Testis (tissue), 3 donors: Measurements from ENCODE around the gene PCGF1. TPM values are rescaled to one million over a fixed set of nuclear protein-coding genes. Genes with fewer than 3 reads are reported as not detected.

ENCODE experiments used
- DNase-seq: peaks from one replicate; pipeline ENCODE4 v3.0.0-alpha.2; 2019
- H3K27ac ChIP-seq, 2 donors: fragments of 200-600 bp; sonication (generic); one replicate each; pipeline ENCODE4 v1.5.1; 2019
- H3K27me3 ChIP-seq: fragments of 200-600 bp; sonication (generic); one replicate; pipeline ENCODE4 v1.5.1; 2019
- H3K36me3 ChIP-seq: fragments of 200-600 bp; sonication (generic); one replicate; pipeline ENCODE4 v1.5.1; 2017; ENCODE audit warnings: low read depth; ENCODE audit errors: missing control alignments
- H3K4me1 ChIP-seq: fragments of 200-600 bp; sonication (generic); one replicate; pipeline ENCODE4 v1.5.1; 2019
- H3K4me3 ChIP-seq, 2 donors: fragments of 200-600 bp; sonication (generic); one replicate each; pipeline ENCODE4 v1.5.1; 2017 to 2019
- H3K9me3 ChIP-seq: fragments of 200-600 bp; sonication (generic); one replicate; pipeline ENCODE4 v1.5.1; 2017
- POLR2A ChIP-seq: fragments of 450-650 bp; IDR thresholded peaks from one replicate; pipeline ENCODE4 v1.6.1; 2017; ENCODE audit warnings: antibody characterized with exemption, mild to moderate bottlenecking, moderate library complexity
- WGBS, 2 donors: methylation state at CpG; one replicate each; pipeline ENCODE4 v1.1.5; 2018; 5-methylcytosine and 5-hydroxymethylcytosine counted together
- intact Hi-C: fragments of 100-400 bp; cut with DNase I; formaldehyde crosslinking; loops from one replicate; pipeline ENCODE4 v1.15.1; 2023; ENCODE audit warnings: low total_unique reads
- polyA plus RNA-seq: library from polyadenylated mRNA; stranded (reverse); fragments of 350-450 nt; fragmentation: Illumina TruSeq; extraction: RNeasy Lipid Tissue Mini Kit (QIAGEN cat#74804); gene quantifications from one replicate; pipeline ENCODE4 v1.2.3, GENCODE V29; 2014; ENCODE audit warnings: low read depth, low replicate concordance; ENCODE audit not compliant: insufficient read depth
- total RNA-seq, 2 donors: library from RNA; depleted of rRNA; stranded (reverse); fragments of >200 nt; gene quantifications; one replicate each; pipeline ENCODE4 v1.2.3, GENCODE V29; 2016
- TF ChIP-seq, protein P1 (sequence below), 3 experiments: fragments of 450-650 bp in 2 of 3; fragments of 200-600 bp in 1 of 3; sonication (generic) in 1 of 3; IDR thresholded peaks; one replicate each; pipeline ENCODE4 v1.5.1; 2016 to 2019; ENCODE audit warnings: antibody characterized with exemption in 3 of 3, mild to moderate bottlenecking in 2 of 3, moderate library complexity in 1 of 3

PCGF1 gene
- total and polyA plus RNA-seq, 3 donors from 2014 or later = 17.0 to 25.3 (median 20.1) TPM

DNA sequence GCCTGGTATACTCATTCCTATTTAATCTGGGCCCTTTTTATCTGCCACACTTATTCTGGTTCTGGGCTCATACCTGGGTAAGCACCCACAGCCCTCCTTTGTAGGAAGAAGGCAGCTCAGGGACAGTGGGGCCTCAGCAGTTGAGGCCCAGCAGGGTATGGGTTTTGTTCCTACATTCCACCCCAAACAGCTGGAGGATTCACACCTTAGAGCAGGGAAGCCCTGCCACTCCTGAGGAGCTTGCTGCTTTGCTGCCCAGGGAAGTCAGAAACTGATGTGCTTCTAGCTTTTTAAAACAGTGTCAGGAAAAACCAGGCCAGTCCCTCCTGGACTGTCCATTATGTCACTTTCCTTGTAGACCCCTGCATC is 6.9 kb downstream of the PCGF1 start:
- TF ChIP-seq POLR2A = no peak
- TF ChIP-seq, protein P1, sequence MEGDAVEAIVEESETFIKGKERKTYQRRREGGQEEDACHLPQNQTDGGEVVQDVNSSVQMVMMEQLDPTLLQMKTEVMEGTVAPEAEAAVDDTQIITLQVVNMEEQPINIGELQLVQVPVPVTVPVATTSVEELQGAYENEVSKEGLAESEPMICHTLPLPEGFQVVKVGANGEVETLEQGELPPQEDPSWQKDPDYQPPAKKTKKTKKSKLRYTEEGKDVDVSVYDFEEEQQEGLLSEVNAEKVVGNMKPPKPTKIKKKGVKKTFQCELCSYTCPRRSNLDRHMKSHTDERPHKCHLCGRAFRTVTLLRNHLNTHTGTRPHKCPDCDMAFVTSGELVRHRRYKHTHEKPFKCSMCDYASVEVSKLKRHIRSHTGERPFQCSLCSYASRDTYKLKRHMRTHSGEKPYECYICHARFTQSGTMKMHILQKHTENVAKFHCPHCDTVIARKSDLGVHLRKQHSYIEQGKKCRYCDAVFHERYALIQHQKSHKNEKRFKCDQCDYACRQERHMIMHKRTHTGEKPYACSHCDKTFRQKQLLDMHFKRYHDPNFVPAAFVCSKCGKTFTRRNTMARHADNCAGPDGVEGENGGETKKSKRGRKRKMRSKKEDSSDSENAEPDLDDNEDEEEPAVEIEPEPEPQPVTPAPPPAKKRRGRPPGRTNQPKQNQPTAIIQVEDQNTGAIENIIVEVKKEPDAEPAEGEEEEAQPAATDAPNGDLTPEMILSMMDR (IDR thresholded peaks at IDR 0.05) = no peak
- peaks cover 4% of the 10 kb centered on the region for H3K36me3 ChIP-seq
- H3K4me3 ChIP-seq = no peak overlapping the region
- no peak overlapping the region for H3K27ac ChIP-seq
- DNase-seq = no peak
- H3K4me1 ChIP-seq = peaks cover 18% of the 10 kb centered on the region
- H3K9me3 ChIP-seq = no peaks in the 10 kb centered on the region
- H3K27me3 ChIP-seq = no peaks in the 10 kb centered on the region
- intact Hi-C loops = no loop called here

DNA sequence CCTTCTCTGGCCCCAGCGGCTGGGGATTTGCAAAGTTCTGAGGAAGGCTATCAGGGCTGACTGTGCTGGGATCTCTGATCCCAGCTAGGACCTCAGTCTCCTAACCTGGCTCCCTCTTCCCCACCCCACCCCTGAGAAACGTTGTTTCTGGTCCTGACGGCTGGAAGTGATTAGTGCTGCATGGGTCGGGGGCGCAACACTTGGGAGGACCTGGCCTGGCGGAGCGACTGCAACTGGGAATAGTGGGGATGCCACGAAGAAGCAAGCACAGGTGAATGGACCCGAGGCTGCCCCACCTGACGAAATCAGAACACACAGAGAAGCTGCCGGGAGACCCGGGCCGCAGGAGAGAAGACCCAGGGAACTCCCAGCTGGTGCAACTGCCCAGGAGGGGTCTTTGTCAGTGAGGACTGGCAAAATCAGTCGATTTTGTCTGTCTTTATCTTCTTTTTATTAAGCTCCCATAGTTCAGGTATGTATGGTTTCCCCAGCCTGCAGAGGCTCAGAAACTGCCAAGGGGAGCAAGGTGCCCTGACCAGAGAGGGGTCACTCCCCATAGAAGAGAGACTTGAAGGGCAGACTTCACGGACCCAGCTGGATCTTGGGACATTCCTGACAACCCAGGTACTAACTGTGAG is 7.4 kb downstream of the PCGF1 start:
- TF ChIP-seq, protein P1 (IDR thresholded peaks at IDR 0.05) = no peak
- no peak for TF ChIP-seq POLR2A
- no peak overlapping the region for H3K4me3 ChIP-seq
- H3K4me1 ChIP-seq = peaks cover 18% of the 10 kb centered on the region
- H3K36me3 ChIP-seq = peaks cover 4% of the 10 kb centered on the region
- intact Hi-C loops = no loop called here
- 37 to 38% methylated on average over 11 to 15 of the region's 15 CpGs for WGBS, 2 donors
- H3K27ac ChIP-seq = no peak overlapping the region
- no peaks in the 10 kb centered on the region for H3K9me3 ChIP-seq
- no peak for DNase-seq
- H3K27me3 ChIP-seq = no peaks in the 10 kb centered on the region

DNA sequence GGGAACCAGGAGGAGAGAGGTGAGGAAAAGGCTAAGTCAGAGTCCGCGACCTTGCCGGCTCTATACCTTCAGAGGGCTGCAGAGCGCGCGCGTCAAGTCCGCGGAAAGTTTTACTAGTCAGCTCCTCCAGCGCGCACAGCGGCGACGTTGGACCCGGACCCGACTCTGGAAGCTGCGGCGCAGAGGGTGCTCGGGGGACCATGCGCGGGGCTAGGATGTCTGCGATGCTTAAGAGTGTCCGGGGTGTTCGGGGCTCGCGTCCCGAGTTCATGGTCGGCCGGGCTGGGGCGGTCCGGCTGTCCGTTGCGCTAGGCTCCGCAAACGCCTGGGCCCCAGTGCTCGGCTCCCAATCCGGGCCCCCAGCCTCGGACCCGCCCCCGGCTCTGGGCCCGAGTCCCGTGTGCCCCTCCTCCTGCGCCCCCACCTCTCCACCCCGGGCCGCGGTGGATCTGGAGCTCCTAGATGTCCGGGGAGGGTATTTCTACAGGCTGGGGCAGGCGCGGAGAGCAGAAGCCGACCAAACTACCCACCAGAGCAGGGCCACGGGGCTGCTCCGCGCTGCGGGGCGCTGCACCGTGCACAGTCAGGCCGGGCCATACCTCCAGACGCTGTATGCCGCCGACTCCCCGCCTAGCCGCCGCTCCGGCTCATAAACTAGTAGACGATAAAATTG is 8.1 kb downstream of the PCGF1 start, which contains the start of gene LBX2:
Gene LBX2 (minus strand): TSS at position 337 of the 673 bp plus-strand sequence. CDS start 66 bp downstream, at position 271.
- WGBS, 2 donors = 0 to 4% methylated on average over 36 to 55 of the region's 65 CpGs
- intact Hi-C loops = no loop called here
- DNase-seq = peak; percentile 39
- H3K4me1 ChIP-seq = peaks cover 18% of the 10 kb centered on the region
- H3K36me3 ChIP-seq = no peaks in the 10 kb centered on the region
- no peak for TF ChIP-seq POLR2A
- TF ChIP-seq, protein P1 (IDR thresholded peaks at IDR 0.05) = no peak
- no peaks in the 10 kb centered on the region for H3K27me3 ChIP-seq
- peak within 1 kb of the TSS; percentile 18 to 32 for H3K4me3 ChIP-seq
- H3K27ac ChIP-seq = no peak within 1 kb of the TSS
- H3K9me3 ChIP-seq = no peaks in the 10 kb centered on the region

- no peaks in the 10 kb centered on the region for H3K9me3 ChIP-seq
- DNase-seq = no peak
- H3K27me3 ChIP-seq = no peaks in the 10 kb centered on the region
- H3K36me3 ChIP-seq = no peaks in the 10 kb centered on the region
- peaks cover 18% of the 10 kb centered on the region for H3K4me1 ChIP-seq
- intact Hi-C loops = no loop called here
- WGBS, 2 donors = 1 to 2% methylated on average over 39 to 41 of the region's 41 CpGs
- H3K27ac ChIP-seq = no peak overlapping the region
- TF ChIP-seq, protein P1 (IDR thresholded peaks at IDR 0.05) = no peak
- TF ChIP-seq POLR2A = no peak
- H3K4me3 ChIP-seq = peak overlapping the region in 1 of 2 donors; percentile 32
Observed at GRCh38 chr2:74498500-74499266, 8.8 kb downstream of the PCGF1 start.
